Smooth muscle cell (in vitro differentiated cells): Measurements from ENCODE around the gene PACS2. TPM values are rescaled to one million over a fixed set of nuclear protein-coding genes. Genes with fewer than 3 reads are reported as not detected.

Experiments used
- DNase-seq: peaks from one replicate; lab custom pipeline; 2025; ENCODE audit not compliant: unreplicated experiment; lab: John Stamatoyannopoulos, UW
- H2AFZ ChIP-seq: fragments of 200-600 bp; sonication (generic); 2 replicates; pipeline ENCODE4 v1.6.0; 2016; ENCODE audit warnings: antibody characterized with exemption, low read depth, mild to moderate bottlenecking
- H3F3A ChIP-seq: fragments of 200-600 bp; sonication (generic); 2 replicates; pipeline ENCODE4 v1.6.0; 2017; ENCODE audit warnings: antibody characterized with exemption, low read depth
- H3K27ac ChIP-seq: fragments of 200-600 bp; sonication (generic); 2 replicates; pipeline ENCODE4 v1.5.1; 2016; ENCODE audit warnings: low read depth, mild to moderate bottlenecking
- H3K27me3 ChIP-seq: fragments of 200-600 bp; sonication (generic); 2 replicates; pipeline ENCODE4 v1.6.1; 2016; ENCODE audit warnings: low read depth, mild to moderate bottlenecking
- H3K36me3 ChIP-seq: fragments of 200-600 bp; sonication (generic); 2 replicates; pipeline ENCODE4 v1.5.1; 2016; ENCODE audit warnings: low read depth
- H3K4me1 ChIP-seq: fragments of 200-600 bp; sonication (generic); 2 replicates; pipeline ENCODE4 v1.5.1; 2016; ENCODE audit warnings: low read depth
- H3K4me2 ChIP-seq: fragments of 200-600 bp; sonication (generic); 2 replicates; pipeline ENCODE4 v1.6.0; 2016; ENCODE audit warnings: mild to moderate bottlenecking
- H3K4me3 ChIP-seq: fragments of 200-600 bp; sonication (generic); 2 replicates; pipeline ENCODE4 v1.5.1; 2016; ENCODE audit warnings: mild to moderate bottlenecking
- H3K79me2 ChIP-seq: fragments of 200-600 bp; sonication (generic); 2 replicates; pipeline ENCODE4 v1.6.0; 2016; ENCODE audit warnings: low read depth, mild to moderate bottlenecking
- H3K9ac ChIP-seq: fragments of 200-600 bp; sonication (generic); 2 replicates; pipeline ENCODE4 v1.6.0; 2016; ENCODE audit warnings: low read depth
- H3K9me3 ChIP-seq: fragments of 200-600 bp; sonication (generic); replicated peaks from 2 replicates; pipeline ENCODE4 v1.5.1; 2016; ENCODE audit warnings: low read depth
- H4K20me1 ChIP-seq: fragments of 200-600 bp; sonication (generic); 2 replicates; pipeline ENCODE4 v1.6.0; 2016; ENCODE audit warnings: low read depth
- CTCF ChIP-seq: fragments of 200-600 bp; sonication (generic); IDR thresholded peaks from 2 replicates; pipeline ENCODE4 v1.5.1; 2017; ENCODE audit warnings: borderline replicate concordance, mild to moderate bottlenecking, antibody characterized with exemption; ENCODE audit not compliant: insufficient read depth, poor library complexity, severe bottlenecking
- WGBS: methylation state at CpG from one replicate; pipeline ENCODE4 v1.1.7; 2016; ENCODE audit warnings: low lambda C conversion rate; 5-methylcytosine and 5-hydroxymethylcytosine counted together
- polyA plus RNA-seq: library from polyadenylated mRNA; unstranded; fragments of >200 nt; fragmentation: Nextera tagmentation; extraction: Ambion mirVana; gene quantifications from 2 replicates; pipeline ENCODE4 v1.2.1, GENCODE V29; 2016
- total RNA-seq: library from RNA; depleted of rRNA; stranded (reverse); fragments of >200 nt; gene quantifications from 2 replicates; pipeline ENCODE4 v1.2.3, GENCODE V29; 2014

PACS2 gene
- total and polyA plus RNA-seq, 2 experiments from 2014 or later: 36.9 to 49.1 TPM

- no peak for DNase-seq
- Histone ChIP-seq H3K9me3 (no peaks in the 10 kb centered on the region), H4K20me1 (peaks cover 16% of the 10 kb centered on the region), H3K4me2 (no peak overlapping the region), H3K79me2 (peaks cover 10% of the 10 kb centered on the region), H3K27me3 (no peaks in the 10 kb centered on the region), H3K9ac (no peak overlapping the region), H3K36me3 (no peaks in the 10 kb centered on the region), H3F3A (no peaks in the 10 kb centered on the region), H3K4me1 (no peaks in the 10 kb centered on the region), H3K4me3 (no peak overlapping the region), H2AFZ (no peak overlapping the region), H3K27ac (no peak overlapping the region)
- TF ChIP-seq CTCF: no peak
- 95% methylated on average over 11 of the region's 11 CpGs for WGBS
These were observed 45.1 kb upstream of the PACS2 start for GRCh38 chr14:105269405-105269804.

- 95% methylated on average over 22 of the region's 22 CpGs for WGBS
- DNase-seq: no peak
- Histone ChIP-seq H3K9ac (no peak overlapping the region), H3K4me1 (no peaks in the 10 kb centered on the region), H3F3A (no peaks in the 10 kb centered on the region), H4K20me1 (peaks cover 24% of the 10 kb centered on the region), H3K27me3 (no peaks in the 10 kb centered on the region), H3K36me3 (no peaks in the 10 kb centered on the region), H3K79me2 (peaks cover 10% of the 10 kb centered on the region), H3K4me3 (no peak overlapping the region), H3K27ac (no peak overlapping the region), H3K4me2 (no peak overlapping the region), H3K9me3 (no peaks in the 10 kb centered on the region), H2AFZ (no peak overlapping the region)
- TF ChIP-seq CTCF: no peak
These were observed 43.2 kb upstream of the PACS2 start for GRCh38 chr14:105271224-105271890.

GRCh38 chr14:105272623-105273022, 41.9 kb upstream of the PACS2 start:
- no peak for TF ChIP-seq CTCF

GRCh38 chr14:105273062-105273461, 41.5 kb upstream of the PACS2 start:
- peaks cover 14% of the 10 kb centered on the region for H3K79me2 ChIP-seq
- H3K4me1 ChIP-seq: no peaks in the 10 kb centered on the region
- 90% methylated on average over 12 of the region's 12 CpGs for WGBS
- H4K20me1 ChIP-seq: peaks cover 28% of the 10 kb centered on the region
- no peaks in the 10 kb centered on the region for H3K36me3 ChIP-seq
- no peak overlapping the region for H3K27ac ChIP-seq
- DNase-seq: no peak
- H3K9me3 ChIP-seq: no peaks in the 10 kb centered on the region
- no peaks in the 10 kb centered on the region for H3K27me3 ChIP-seq
- H3K4me3 ChIP-seq: no peak overlapping the region
- H3K4me2 ChIP-seq: no peak overlapping the region
- no peak for TF ChIP-seq CTCF
- H3F3A ChIP-seq: no peaks in the 10 kb centered on the region
- no peak overlapping the region for H2AFZ ChIP-seq
- no peak overlapping the region for H3K9ac ChIP-seq

More at GRCh38 chr14:105272623-105273022, 41.9 kb upstream of the PACS2 start:
- H4K20me1 ChIP-seq: peaks cover 24% of the 10 kb centered on the region
- H3K27me3 ChIP-seq: no peaks in the 10 kb centered on the region
- no peak overlapping the region for H3K4me2 ChIP-seq
- no peaks in the 10 kb centered on the region for H3F3A ChIP-seq
- H3K79me2 ChIP-seq: peaks cover 10% of the 10 kb centered on the region
- no peak for DNase-seq
- H3K9me3 ChIP-seq: no peaks in the 10 kb centered on the region
- no peak overlapping the region for H3K27ac ChIP-seq
- no peak overlapping the region for H3K9ac ChIP-seq
- no peaks in the 10 kb centered on the region for H3K36me3 ChIP-seq
- H3K4me1 ChIP-seq: no peaks in the 10 kb centered on the region
- H3K4me3 ChIP-seq: no peak overlapping the region
- whole genome bisulfite sequencing: 92% methylated on average over 15 of the region's 15 CpGs
- H2AFZ ChIP-seq: no peak overlapping the region
